ENCODE measurements around the gene SERINC4. TPM values are rescaled to one million over a fixed set of nuclear protein-coding genes. Genes with fewer than 3 reads are reported as not detected.
"Not testable (repeated sequence)": the region's sequence is repeated elsewhere in the genome, so short reads cannot be mapped to it uniquely, and the experiment has no call there.

The SERINC4 gene
- 0.42 TPM for polyA plus RNA-seq
- long read RNA-seq, donor 1 = 0 reads
- long read RNA-seq, donor 2 = 0 reads
- long read RNA-seq, donor 3 = 0 reads
- long read RNA-seq, donor 4 = 0 reads
- long read RNA-seq, donor 5, partial matches to known transcripts = 67 of 67 reads
- long read RNA-seq, donor 5, other reads (novel, unspliced or antisense) = 0 of 67 reads
- long read RNA-seq, donor 6 = 0 reads
- long read RNA-seq, donor 7, partial matches to known transcripts = 72 of 72 reads
- long read RNA-seq, donor 7, other reads (novel, unspliced or antisense) = 0 of 72 reads
- long read RNA-seq, donor 8 = 0 reads
- long read RNA-seq, donor 9 = 0 reads
- long read RNA-seq, donor 10 = 0 reads
- long read RNA-seq, donor 11 = 0 reads

GRCh38 chr15:43799945-43800285 lies at the start of gene SERINC4:
Gene SERINC4 (minus strand): TSS chr15:43800220. CDS start chr15:43799986, 234 bp downstream.
- H3K27ac ChIP-seq (ENCODE audit: low read length) = peak within 1 kb of the TSS; percentile 88
- DNase-seq = no peak
- H3K36me3 ChIP-seq (ENCODE audit: control insufficient read depth, insufficient read depth, low read length) = peaks cover 56% of the 10 kb centered on the region
- WGBS (ENCODE audit: insufficient coverage, low lambda C conversion rate) = no CpG with 5 or more reads among the region's 8 CpGs
- peaks cover 4% of the 10 kb centered on the region for H3K9me3 ChIP-seq (ENCODE audit: control insufficient read depth, low read depth, low read length)
- H3K4me3 ChIP-seq (ENCODE audit: low read length) = peak within 1 kb of the TSS; percentile 88
- peaks cover 26% of the 10 kb centered on the region for H3K4me1 ChIP-seq (ENCODE audit: control insufficient read depth, insufficient read depth, low read length)
- no peaks in the 10 kb centered on the region for H3K27me3 ChIP-seq (ENCODE audit: control insufficient read depth, insufficient read depth, low read length)

GRCh38 chr15:43845421-43845820 lies 45.4 kb upstream of the SERINC4 start:
- DNase-seq = no peak

GRCh38 chr15:43832485-43832884 lies 32.5 kb upstream of the SERINC4 start:
- not testable (repeated sequence) for H3K4me1 ChIP-seq (ENCODE audit: control insufficient read depth, insufficient read depth, low read length); H3K9me3 ChIP-seq (ENCODE audit: control insufficient read depth, low read depth, low read length); H3K27me3 ChIP-seq (ENCODE audit: control insufficient read depth, insufficient read depth, low read length); H3K27ac ChIP-seq (ENCODE audit: low read length); DNase-seq; H3K4me3 ChIP-seq (ENCODE audit: low read length); H3K36me3 ChIP-seq (ENCODE audit: control insufficient read depth, insufficient read depth, low read length)
- no CpG with 5 or more reads among the region's 6 CpGs for WGBS (ENCODE audit: insufficient coverage, low lambda C conversion rate)

More at GRCh38 chr15:43845421-43845820, 45.4 kb upstream of the SERINC4 start:
- H3K27ac ChIP-seq (ENCODE audit: low read length) = no peak overlapping the region
- no peaks in the 10 kb centered on the region for H3K36me3 ChIP-seq (ENCODE audit: control insufficient read depth, insufficient read depth, low read length)
- no peaks in the 10 kb centered on the region for H3K27me3 ChIP-seq (ENCODE audit: control insufficient read depth, insufficient read depth, low read length)
- no peaks in the 10 kb centered on the region for H3K4me1 ChIP-seq (ENCODE audit: control insufficient read depth, insufficient read depth, low read length)
- no peaks in the 10 kb centered on the region for H3K9me3 ChIP-seq (ENCODE audit: control insufficient read depth, low read depth, low read length)
- H3K4me3 ChIP-seq (ENCODE audit: low read length) = no peak overlapping the region

GRCh38 chr15:43831519-43832052 lies 31.6 kb upstream of the SERINC4 start:
- not testable (repeated sequence) for H3K4me3 ChIP-seq (ENCODE audit: low read length); H3K27ac ChIP-seq (ENCODE audit: low read length); H3K36me3 ChIP-seq (ENCODE audit: control insufficient read depth, insufficient read depth, low read length); H3K27me3 ChIP-seq (ENCODE audit: control insufficient read depth, insufficient read depth, low read length); DNase-seq; H3K9me3 ChIP-seq (ENCODE audit: control insufficient read depth, low read depth, low read length); H3K4me1 ChIP-seq (ENCODE audit: control insufficient read depth, insufficient read depth, low read length)
- WGBS (ENCODE audit: insufficient coverage, low lambda C conversion rate) = no CpG with 5 or more reads among the region's 14 CpGs

GRCh38 chr15:43830691-43831275 lies 30.8 kb upstream of the SERINC4 start:
- H3K27me3 ChIP-seq (ENCODE audit: control insufficient read depth, insufficient read depth, low read length); H3K9me3 ChIP-seq (ENCODE audit: control insufficient read depth, low read depth, low read length); H3K4me1 ChIP-seq (ENCODE audit: control insufficient read depth, insufficient read depth, low read length); DNase-seq; H3K4me3 ChIP-seq (ENCODE audit: low read length); H3K36me3 ChIP-seq (ENCODE audit: control insufficient read depth, insufficient read depth, low read length); H3K27ac ChIP-seq (ENCODE audit: low read length): not testable (repeated sequence)
- no CpG with 5 or more reads among the region's 9 CpGs for WGBS (ENCODE audit: insufficient coverage, low lambda C conversion rate)

GRCh38 chr15:43829951-43830540 lies 30.0 kb upstream of the SERINC4 start:
- WGBS (ENCODE audit: insufficient coverage, low lambda C conversion rate) = no CpG with 5 or more reads among the region's 9 CpGs
- H3K27me3 ChIP-seq (ENCODE audit: control insufficient read depth, insufficient read depth, low read length); H3K36me3 ChIP-seq (ENCODE audit: control insufficient read depth, insufficient read depth, low read length); DNase-seq; H3K4me1 ChIP-seq (ENCODE audit: control insufficient read depth, insufficient read depth, low read length); H3K27ac ChIP-seq (ENCODE audit: low read length); H3K9me3 ChIP-seq (ENCODE audit: control insufficient read depth, low read depth, low read length); H3K4me3 ChIP-seq (ENCODE audit: low read length): not testable (repeated sequence)

- WGBS (ENCODE audit: insufficient coverage, low lambda C conversion rate) = 80% methylated on average over 1 of the region's 6 CpGs
- no peak overlapping the region for H3K4me3 ChIP-seq (ENCODE audit: low read length)
Observed at GRCh38 chr15:43828061-43828657, 28.1 kb upstream of the SERINC4 start.

GRCh38 chr15:43826508-43827341 lies 26.7 kb upstream of the SERINC4 start, which contains the start of gene WDR76:
Gene WDR76 (plus strand): TSS chr15:43827002. CDS start chr15:43827033, 31 bp downstream.
- Histone ChIP-seq H3K27me3 (ENCODE audit: control insufficient read depth, insufficient read depth, low read length) (no peaks in the 10 kb centered on the region), H3K27ac (ENCODE audit: low read length) (peak within 1 kb of the TSS; percentile 46), H3K36me3 (ENCODE audit: control insufficient read depth, insufficient read depth, low read length) (no peaks in the 10 kb centered on the region), H3K9me3 (ENCODE audit: control insufficient read depth, low read depth, low read length) (no peaks in the 10 kb centered on the region), H3K4me3 (ENCODE audit: low read length) (peak within 1 kb of the TSS; percentile 52), H3K4me1 (ENCODE audit: control insufficient read depth, insufficient read depth, low read length) (peaks cover 11% of the 10 kb centered on the region)
- peak; percentile 74 to 84 for DNase-seq
- whole genome bisulfite sequencing (ENCODE audit: insufficient coverage, low lambda C conversion rate) = 0% methylated on average over 1 of the region's 48 CpGs

More at GRCh38 chr15:43828061-43828657, 28.1 kb upstream of the SERINC4 start:
- Histone ChIP-seq H3K27me3 (ENCODE audit: control insufficient read depth, insufficient read depth, low read length) (no peaks in the 10 kb centered on the region), H3K9me3 (ENCODE audit: control insufficient read depth, low read depth, low read length) (no peaks in the 10 kb centered on the region), H3K36me3 (ENCODE audit: control insufficient read depth, insufficient read depth, low read length) (no peaks in the 10 kb centered on the region), H3K27ac (ENCODE audit: low read length) (no peak overlapping the region), H3K4me1 (ENCODE audit: control insufficient read depth, insufficient read depth, low read length) (peaks cover 10% of the 10 kb centered on the region)
- no peak for DNase-seq

- Histone ChIP-seq H3K36me3 (ENCODE audit: control insufficient read depth, insufficient read depth, low read length) (no peaks in the 10 kb centered on the region), H3K4me3 (ENCODE audit: low read length) (peak overlapping the region; percentile 52), H3K27ac (ENCODE audit: low read length) (peak overlapping the region; percentile 19), H3K9me3 (ENCODE audit: control insufficient read depth, low read depth, low read length) (no peaks in the 10 kb centered on the region), H3K27me3 (ENCODE audit: control insufficient read depth, insufficient read depth, low read length) (no peaks in the 10 kb centered on the region), H3K4me1 (ENCODE audit: control insufficient read depth, insufficient read depth, low read length) (peaks cover 11% of the 10 kb centered on the region)
- DNase-seq = no peak
- WGBS (ENCODE audit: insufficient coverage, low lambda C conversion rate) = no CpG with 5 or more reads among the region's 11 CpGs
Observed at GRCh38 chr15:43826029-43826507, 26.0 kb upstream of the SERINC4 start.

All from large intestine (tissue), 12 donors.